GM23338 (cell line): ENCODE results near the gene SEC24A. TPM values are rescaled to one million over a fixed set of nuclear protein-coding genes. Genes with fewer than 3 reads are reported as not detected.
"Not testable (repeated sequence)": the region's sequence is repeated elsewhere in the genome, so short reads cannot be mapped to it uniquely, and the experiment has no call there.

Experiments
- ATAC-seq: fragments of 200-7000 bp; cut with Tn5 transposase; 3 replicates; pipeline ENCODE4 v1.9.1; 2020
- DNase-seq: peaks from one replicate; pipeline ENCODE4 v3.0.0-alpha.2; 2015; ENCODE audit warnings: low spot score
- H2AFZ ChIP-seq: fragments of 200-600 bp; sonication (generic); 2 replicates; pipeline ENCODE4 v1.8.0; 2016; ENCODE audit warnings: antibody characterized with exemption, mild to moderate bottlenecking, moderate library complexity
- H3F3A ChIP-seq: fragments of 200-600 bp; sonication (generic); replicated peaks from 2 replicates; pipeline ENCODE4 v1.8.0; 2017; ENCODE audit warnings: antibody characterized with exemption, mixed run types, low read depth
- H3K27ac ChIP-seq: fragments of 200-600 bp; sonication (generic); 2 replicates; pipeline ENCODE4 v1.6.1; 2016; ENCODE audit warnings: low read depth
- H3K27me3 ChIP-seq: fragments of 200-600 bp; sonication (generic); 2 replicates; pipeline ENCODE4 v1.8.0; 2016; ENCODE audit warnings: mild to moderate bottlenecking, mixed run types, moderate library complexity; ENCODE audit not compliant: insufficient read depth
- H3K36me3 ChIP-seq: fragments of 200-600 bp; sonication (generic); 2 replicates; pipeline ENCODE4 v1.8.0; 2016; ENCODE audit warnings: mild to moderate bottlenecking; ENCODE audit not compliant: insufficient read depth
- H3K4me1 ChIP-seq: fragments of 200-600 bp; sonication (generic); 2 replicates; pipeline ENCODE4 v1.8.0; 2016; ENCODE audit warnings: mild to moderate bottlenecking, moderate library complexity; ENCODE audit not compliant: insufficient read depth
- H3K4me2 ChIP-seq: fragments of 200-600 bp; sonication (generic); 2 replicates; pipeline ENCODE4 v1.7.1; 2017; ENCODE audit warnings: mixed run types
- H3K4me3 ChIP-seq: fragments of 200-600 bp; sonication (generic); 2 replicates; pipeline ENCODE4 v1.6.1; 2016; ENCODE audit warnings: mixed run types
- H3K79me2 ChIP-seq: fragments of 200-600 bp; sonication (generic); replicated peaks from 2 replicates; pipeline ENCODE4 v1.8.0; 2017; ENCODE audit warnings: mild to moderate bottlenecking; ENCODE audit not compliant: insufficient read depth
- H3K9me2 ChIP-seq: fragments of 200-600 bp; sonication (generic); 2 replicates; pipeline ENCODE4 v1.8.0; 2017; ENCODE audit not compliant: insufficient read depth
- H4K20me1 ChIP-seq: fragments of 200-600 bp; sonication (generic); replicated peaks from 2 replicates; pipeline ENCODE4 v1.8.0; 2017; ENCODE audit warnings: mild to moderate bottlenecking; ENCODE audit not compliant: insufficient read depth
- H3K27ac Mint-ChIP-seq: 2 replicates; pipeline ENCODE4 v1.8.0; 2020; ENCODE audit warnings: inconsistent platforms, mild to moderate bottlenecking, moderate library complexity, mixed read lengths
- H3K27me3 Mint-ChIP-seq: 3 replicates; pipeline ENCODE4 v1.8.0; 2022; ENCODE audit warnings: low read depth, mild to moderate bottlenecking, moderate library complexity, mixed read lengths, inconsistent platforms; ENCODE audit not compliant: insufficient read depth, poor library complexity
- H3K36me3 Mint-ChIP-seq: 3 replicates; pipeline ENCODE4 v1.8.0; 2021; ENCODE audit warnings: low read depth, mild to moderate bottlenecking, inconsistent platforms, moderate library complexity, mixed read lengths
- H3K4me1 Mint-ChIP-seq: 3 replicates; pipeline ENCODE4 v1.8.0; 2020; ENCODE audit warnings: mild to moderate bottlenecking, inconsistent platforms, mixed read lengths
- H3K4me3 Mint-ChIP-seq: 3 replicates; pipeline ENCODE4 v1.8.0; 2021; ENCODE audit warnings: moderate library complexity, mild to moderate bottlenecking, inconsistent platforms, mixed read lengths
- H3K9me3 Mint-ChIP-seq: 3 replicates; pipeline ENCODE4 v1.8.0; 2020; ENCODE audit warnings: moderate library complexity, mild to moderate bottlenecking, inconsistent platforms, mixed read lengths
- ETS1 ChIP-seq: IDR thresholded peaks from 2 replicates; pipeline ENCODE4 v1.6.1; 2016; ENCODE audit warnings: antibody characterized with exemption
- EZH2 ChIP-seq: fragments of 200-600 bp; sonication (generic); IDR thresholded peaks from one replicate; pipeline ENCODE4 v1.8.0; 2017; ENCODE audit warnings: antibody characterized with exemption, mild to moderate bottlenecking, low read depth; ENCODE audit not compliant: unreplicated experiment
- EZH2phosphoT487 ChIP-seq: fragments of 200-600 bp; sonication (generic); IDR thresholded peaks from one replicate; pipeline ENCODE4 v1.8.1; 2018; ENCODE audit warnings: antibody characterized with exemption; ENCODE audit not compliant: unreplicated experiment
- JUNB ChIP-seq: IDR thresholded peaks from one replicate; pipeline ENCODE4 v1.6.1; 2016; ENCODE audit warnings: antibody characterized with exemption; ENCODE audit not compliant: unreplicated experiment
- NANOG ChIP-seq: IDR thresholded peaks from 2 replicates; pipeline ENCODE4 v1.6.1; 2016; ENCODE audit warnings: antibody characterized with exemption, borderline replicate concordance
- POLR2AphosphoS5 ChIP-seq: IDR thresholded peaks from 2 replicates; pipeline ENCODE4 v1.6.1; 2016; ENCODE audit warnings: antibody characterized with exemption, low read depth
- REST ChIP-seq: IDR thresholded peaks from one replicate; pipeline ENCODE4 v1.6.1; 2018; ENCODE audit warnings: antibody characterized with exemption; ENCODE audit not compliant: unreplicated experiment
- STAT1 ChIP-seq: IDR thresholded peaks from one replicate; pipeline ENCODE4 v1.6.1; 2016; ENCODE audit warnings: antibody characterized with exemption; ENCODE audit not compliant: unreplicated experiment
- ZNF114 ChIP-seq: fragments of 250-450 bp; sonication (Bioruptor Pico); IDR thresholded peaks from 2 replicates; pipeline ENCODE4 v1.5.0; 2020; ENCODE audit warnings: mild to moderate bottlenecking, moderate library complexity
- ZNF331 ChIP-seq: fragments of 250-450 bp; sonication (Bioruptor Pico); IDR thresholded peaks from 2 replicates; pipeline ENCODE4 v1.5.0; 2020; ENCODE audit warnings: low read depth, mild to moderate bottlenecking, moderate library complexity
- ZNF462 ChIP-seq: fragments of 250-450 bp; sonication (Bioruptor Pico); IDR thresholded peaks from 2 replicates; pipeline ENCODE4 v1.5.0; 2020; ENCODE audit warnings: mild to moderate bottlenecking, moderate library complexity
- polyA plus RNA-seq: library from polyadenylated mRNA; unstranded; fragments of >200 nt; fragmentation: Nextera tagmentation; extraction: Ambion mirVana; gene quantifications from 2 replicates; pipeline ENCODE4 v1.2.1, GENCODE V29; 2016
- total RNA-seq: library from RNA; depleted of rRNA; stranded (reverse); fragments of >200 nt; shearing (Covaris generic); gene quantifications from 2 replicates; pipeline ENCODE4 v1.2.3, GENCODE V29; 2014

SEC24A gene
- total and polyA plus RNA-seq, 2 experiments from 2014 or later = 8.1 to 36.5 TPM

- not testable (repeated sequence) for H3K4me3 Mint-ChIP-seq, ATAC-seq, H3K27ac ChIP-seq, H4K20me1 ChIP-seq, H3K36me3 ChIP-seq, H3K36me3 Mint-ChIP-seq, H2AFZ ChIP-seq, H3K27me3 ChIP-seq, H3F3A ChIP-seq, H3K4me1 Mint-ChIP-seq, H3K4me2 ChIP-seq, DNase-seq, H3K9me3 Mint-ChIP-seq, H3K4me3 ChIP-seq, H3K27ac Mint-ChIP-seq, H3K9me2 ChIP-seq, H3K79me2 ChIP-seq, H3K27me3 Mint-ChIP-seq
- H3K4me1 ChIP-seq = peaks cover 13% of the 10 kb centered on the region; the same call in 1 of the 2 replicates
These were observed 48.8 kb upstream of the SEC24A start for GRCh38 chr5:134599820-134600219.

- H3K36me3 Mint-ChIP-seq = no peaks in the 10 kb centered on the region
- Histone ChIP-seq H3K9me2 (0 out of 2 replicates have a peak, but pooled peaks cover 2% of the 10 kb centered on the region), H3F3A (no peaks in the 10 kb centered on the region), H3K27ac (no peak overlapping the region), H3K4me3 (no peak overlapping the region), H3K4me1 (peaks cover 6% of the 10 kb centered on the region; the same call in 1 of the 2 replicates), H3K36me3 (no peaks in the 10 kb centered on the region), H3K27me3 (no peaks in the 10 kb centered on the region), H2AFZ (no peak overlapping the region), H3K4me2 (no peak overlapping the region), H4K20me1 (no peaks in the 10 kb centered on the region), H3K79me2 (no peaks in the 10 kb centered on the region)
- ATAC-seq = no peak
- no peak overlapping the region for H3K27ac Mint-ChIP-seq
- DNase-seq = no peak
- peaks cover 2% of the 10 kb centered on the region; the same call in 2 of the 3 replicates for H3K4me1 Mint-ChIP-seq
- no peaks in the 10 kb centered on the region for H3K9me3 Mint-ChIP-seq
- no peak overlapping the region for H3K4me3 Mint-ChIP-seq
- peaks cover 3% of the 10 kb centered on the region for H3K27me3 Mint-ChIP-seq
- TF ChIP-seq ETS1 (no peak), EZH2 (no peak), ZNF114 (CRISPR knock-in tag) (no peak), NANOG (no peak), EZH2phosphoT487 (no peak), POLR2AphosphoS5 (no peak), JUNB (no peak), STAT1 (no peak), ZNF331 (CRISPR knock-in tag) (no peak), ZNF462 (CRISPR knock-in tag) (no peak), REST (no peak)
These were observed 48.0 kb upstream of the SEC24A start for GRCh38 chr5:134600600-134600999.
